GM21619 (cell line): ENCODE results near the gene CFAP157.

Source experiments
- ATAC-seq: cut with Tn5 transposase; IDR thresholded peaks from one replicate; pipeline ENCODE4 v1.9.1; 2021; ENCODE audit not compliant: unreplicated experiment

The CFAP157 gene

DNA sequence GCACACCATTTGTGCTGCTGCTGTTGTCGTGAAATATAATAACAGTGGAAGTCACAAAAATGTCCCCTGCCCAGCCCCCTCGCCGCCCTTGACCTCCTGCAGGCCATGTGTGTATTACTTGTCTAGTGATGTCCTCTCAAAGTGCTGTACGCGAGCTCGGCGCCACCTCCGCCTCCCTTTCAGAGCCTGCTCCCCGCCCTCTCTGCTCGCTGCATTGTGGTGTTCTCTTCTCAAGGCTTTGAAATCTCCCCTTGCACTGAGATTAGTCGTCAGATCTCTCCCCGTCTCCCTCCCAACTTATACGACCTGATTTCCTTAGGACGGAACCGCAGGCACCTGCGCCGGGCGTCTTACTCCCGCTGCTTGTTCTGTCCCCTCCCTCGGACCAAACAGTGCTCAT, 14.7 kb upstream of the CFAP157 start:
- no peak for ATAC-seq

DNA sequence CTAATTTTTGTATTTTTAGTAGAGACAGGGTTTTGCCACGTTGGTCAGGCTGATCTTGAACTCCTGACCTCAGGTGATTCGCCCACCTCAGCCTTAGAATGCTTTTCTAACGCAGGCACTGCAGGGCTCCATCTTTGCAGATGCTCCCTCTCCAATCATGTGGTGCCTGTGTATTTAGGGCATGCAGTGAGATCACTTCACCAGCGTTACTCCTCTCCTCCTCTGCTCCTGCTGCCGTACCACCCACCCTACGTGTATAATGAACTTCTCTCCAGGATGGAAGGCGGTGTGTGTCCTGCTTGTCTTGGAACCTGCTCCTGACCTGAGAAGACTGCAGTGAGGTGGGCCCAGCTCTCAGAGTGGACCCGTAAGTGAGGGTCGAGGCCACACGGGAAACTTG, 13.6 kb upstream of the CFAP157 start:
- ATAC-seq = no peak

DNA sequence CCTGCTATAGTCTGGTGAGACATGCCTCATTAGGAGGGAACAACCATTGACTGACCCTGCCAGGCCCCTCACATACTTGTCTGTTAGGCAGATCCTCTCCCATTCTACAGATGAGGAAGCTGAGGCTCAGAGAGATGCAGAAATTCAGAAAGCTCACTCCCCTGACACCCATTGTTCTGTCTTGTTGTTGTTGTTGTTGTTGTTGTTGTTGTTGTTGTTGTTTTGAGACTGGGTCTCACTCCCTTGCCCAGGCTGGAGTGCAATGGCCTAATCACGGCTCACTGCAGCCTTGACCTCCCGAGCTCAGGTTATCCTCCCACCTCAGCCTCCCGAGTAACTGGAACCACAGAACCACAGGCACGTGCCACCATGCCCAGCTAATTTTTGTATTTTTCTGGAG, 13.1 kb upstream of the CFAP157 start:
- no peak for ATAC-seq

DNA sequence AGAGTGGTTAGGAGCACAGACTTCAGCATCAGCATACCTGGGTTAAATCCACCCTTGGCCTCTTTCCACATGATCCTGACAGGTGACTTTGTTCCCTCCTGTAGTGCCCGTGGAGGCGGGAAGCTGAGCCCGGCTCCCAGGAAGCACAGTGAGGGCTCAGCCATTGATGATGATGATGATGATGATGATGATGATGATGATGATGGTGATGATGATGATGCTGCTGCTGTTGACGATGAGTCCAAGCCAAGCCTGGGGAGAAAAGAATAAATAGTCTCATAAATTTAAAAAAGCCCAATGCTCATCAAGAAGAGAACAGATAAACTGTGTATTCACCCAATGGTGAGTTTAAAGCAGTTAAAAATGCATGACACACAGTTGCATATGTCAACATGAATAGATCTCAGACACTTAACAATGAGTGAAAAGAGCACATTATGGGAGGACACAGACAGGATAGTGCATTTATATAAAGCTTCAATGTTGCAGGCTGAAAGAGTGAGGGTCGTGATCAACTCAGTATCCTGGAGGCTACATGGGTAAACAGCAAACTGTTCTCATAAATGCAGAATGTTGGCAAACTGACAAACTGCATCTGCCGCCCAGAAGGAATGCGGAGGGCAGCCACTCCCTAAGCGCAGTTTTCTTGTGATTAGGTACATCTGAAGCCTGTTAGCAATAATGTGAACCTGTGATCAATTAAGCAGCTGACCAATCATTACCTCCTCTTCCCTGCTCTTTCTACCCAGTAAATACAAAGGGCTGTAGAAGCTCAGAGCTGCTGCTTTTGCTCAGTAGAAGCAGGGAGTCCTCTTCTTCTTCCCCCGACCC, 11.7 kb upstream of the CFAP157 start:
- ATAC-seq = no peak

DNA sequence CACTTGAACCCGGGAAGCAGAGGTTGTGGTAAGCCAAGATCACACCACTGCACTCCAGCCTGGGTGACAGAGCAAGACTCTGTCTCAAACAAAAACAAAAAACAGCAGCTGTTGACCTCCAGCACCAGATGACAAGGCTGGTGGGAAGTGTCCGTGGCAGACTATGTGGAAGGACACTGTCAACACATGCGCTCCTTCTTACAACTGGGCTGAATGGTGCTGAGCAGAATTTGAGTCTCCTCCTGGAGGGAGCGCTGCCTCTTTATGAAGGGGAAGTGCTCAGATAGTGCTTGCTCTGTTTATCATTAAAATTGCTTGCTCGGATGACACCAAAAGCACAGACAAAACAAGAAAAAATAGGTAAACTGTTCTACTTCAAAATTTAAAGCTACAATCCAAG, 9.2 kb upstream of the CFAP157 start:
- no peak for ATAC-seq

DNA sequence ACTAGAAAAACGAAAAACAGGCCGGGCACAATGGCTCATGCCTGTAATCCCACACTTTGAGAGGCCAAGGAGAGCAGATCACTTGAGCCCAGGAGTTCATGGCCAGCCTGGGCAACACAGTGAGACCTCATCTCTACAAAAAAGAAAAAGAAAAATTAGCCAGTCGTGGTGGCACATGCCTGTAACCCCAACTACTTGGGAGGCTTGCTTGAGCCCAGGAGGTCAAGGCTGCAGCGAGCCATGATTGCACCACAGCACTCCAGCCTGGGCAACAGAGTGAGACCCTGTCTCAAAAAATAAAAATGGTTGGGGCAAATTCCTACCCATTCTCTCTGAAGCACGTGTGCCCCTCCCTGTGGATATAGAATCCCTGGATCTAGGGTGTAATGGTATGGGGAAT, 8.4 kb upstream of the CFAP157 start:
- no peak for ATAC-seq

DNA sequence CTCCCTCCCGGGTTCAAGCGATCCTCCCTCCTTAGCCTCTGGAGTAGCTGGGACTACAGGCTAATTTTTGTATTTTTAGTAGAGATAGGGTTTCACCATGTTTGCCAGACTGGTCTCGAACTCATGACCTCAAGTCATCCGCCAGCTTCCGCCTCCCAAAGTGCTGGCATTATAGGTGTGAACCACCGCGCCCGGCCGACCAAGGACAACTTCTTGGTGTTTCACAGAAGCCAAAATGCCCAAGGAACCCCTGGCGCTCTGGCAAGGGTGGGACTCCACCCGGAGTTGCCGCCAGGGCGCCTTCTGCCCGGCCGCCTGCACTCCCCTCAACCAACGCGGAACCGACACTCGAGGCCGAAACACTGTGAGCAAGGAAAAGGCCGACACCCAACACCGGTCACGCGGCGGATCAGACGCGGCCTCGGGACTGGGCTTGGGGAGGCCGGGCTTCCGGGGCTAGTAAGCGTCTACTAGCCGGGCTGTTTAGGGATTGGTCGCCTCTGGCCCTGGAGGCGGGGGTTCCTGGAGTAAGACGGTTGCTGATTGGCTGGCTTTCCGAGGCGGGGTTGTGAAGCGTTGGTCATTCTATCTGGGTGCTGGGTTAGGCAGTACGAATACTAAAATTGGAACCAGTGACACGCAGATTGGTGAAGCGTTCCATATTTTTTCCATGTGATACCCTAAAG, 7.7 kb upstream of the CFAP157 start:
- ATAC-seq = peak; percentile 91

DNA sequence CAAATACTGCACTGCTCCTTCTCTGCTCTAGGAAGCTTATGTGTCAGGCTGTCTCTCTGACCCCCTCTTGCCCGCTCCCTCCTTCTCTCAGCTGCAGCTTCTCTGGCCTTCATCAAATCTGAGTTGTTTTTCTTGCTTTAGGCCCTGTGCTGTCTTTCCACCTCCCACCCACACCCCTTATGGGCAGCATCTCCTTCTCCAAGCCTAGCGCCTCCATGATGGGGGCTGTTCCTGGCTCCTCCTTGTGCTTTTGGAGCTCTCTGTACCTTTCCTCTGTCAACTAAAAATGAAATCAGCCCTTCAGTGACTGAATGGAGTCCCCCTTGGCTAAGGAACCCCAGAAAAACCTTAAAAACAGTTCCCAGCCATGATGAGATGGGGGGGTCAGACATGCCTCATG, 6.6 kb upstream of the CFAP157 start:
- ATAC-seq = no peak

DNA sequence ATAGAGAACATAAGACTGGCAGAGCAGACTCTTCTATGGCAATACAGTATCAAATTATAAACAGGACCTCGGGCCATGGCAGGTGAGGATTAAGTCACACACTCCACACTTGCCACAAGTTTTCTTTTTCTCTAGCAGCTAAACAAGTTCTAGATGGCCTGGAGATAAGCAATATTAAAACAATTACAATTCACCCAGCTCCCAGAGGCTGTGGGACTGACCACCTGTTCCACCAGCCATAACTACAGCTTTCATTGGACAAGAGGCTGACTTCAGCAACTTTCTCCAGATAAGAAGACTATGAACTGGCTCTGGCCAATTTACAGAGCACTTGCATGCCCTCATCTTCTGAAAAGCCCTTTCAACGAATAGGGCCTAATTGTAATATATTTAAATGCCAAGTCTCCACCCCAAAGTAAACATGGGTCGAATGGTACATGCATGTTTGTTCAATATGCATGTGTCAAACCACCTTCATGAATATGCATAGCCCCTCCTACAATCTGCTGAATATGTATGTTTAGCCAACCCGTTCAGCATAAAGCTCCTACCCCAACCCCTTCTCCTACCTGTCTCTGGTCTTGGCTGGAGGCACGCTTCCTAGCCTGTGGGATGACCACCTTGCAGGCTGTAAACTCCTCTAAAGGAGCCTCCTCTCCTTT, 6.1 kb upstream of the CFAP157 start:
- no peak for ATAC-seq

DNA sequence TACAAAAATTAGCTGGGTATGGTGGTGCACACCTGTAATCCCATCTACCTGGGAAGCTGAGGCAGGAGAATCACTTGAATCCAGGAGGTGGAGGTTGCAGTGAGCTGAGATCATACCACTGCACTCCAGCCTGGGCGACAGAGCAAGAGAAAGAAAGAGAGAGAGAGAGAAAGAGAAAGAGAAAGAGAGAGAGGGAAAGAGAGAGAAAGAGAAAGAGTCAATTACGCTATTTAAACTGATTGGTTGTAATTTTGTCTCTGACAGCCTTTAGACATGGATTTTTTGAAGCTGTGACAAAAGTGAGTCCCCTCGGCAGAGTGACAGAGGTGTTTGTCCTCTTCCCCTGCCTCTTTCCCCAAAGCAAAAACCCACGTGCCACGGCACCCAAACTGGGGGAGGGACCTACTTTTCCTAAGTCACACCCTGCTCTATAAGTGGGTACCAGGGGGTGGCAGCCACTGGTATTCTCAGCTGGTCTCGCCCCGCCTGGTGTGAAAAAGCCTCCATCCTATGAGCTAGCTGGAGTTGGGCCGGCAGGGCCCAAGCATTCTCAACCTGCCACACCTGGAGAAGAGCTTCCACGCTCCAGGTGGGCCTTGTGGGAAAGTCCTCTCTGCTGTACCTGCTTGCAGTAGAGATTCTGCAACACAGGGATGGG, 3.4 kb upstream of the CFAP157 start:
- no peak for ATAC-seq

DNA sequence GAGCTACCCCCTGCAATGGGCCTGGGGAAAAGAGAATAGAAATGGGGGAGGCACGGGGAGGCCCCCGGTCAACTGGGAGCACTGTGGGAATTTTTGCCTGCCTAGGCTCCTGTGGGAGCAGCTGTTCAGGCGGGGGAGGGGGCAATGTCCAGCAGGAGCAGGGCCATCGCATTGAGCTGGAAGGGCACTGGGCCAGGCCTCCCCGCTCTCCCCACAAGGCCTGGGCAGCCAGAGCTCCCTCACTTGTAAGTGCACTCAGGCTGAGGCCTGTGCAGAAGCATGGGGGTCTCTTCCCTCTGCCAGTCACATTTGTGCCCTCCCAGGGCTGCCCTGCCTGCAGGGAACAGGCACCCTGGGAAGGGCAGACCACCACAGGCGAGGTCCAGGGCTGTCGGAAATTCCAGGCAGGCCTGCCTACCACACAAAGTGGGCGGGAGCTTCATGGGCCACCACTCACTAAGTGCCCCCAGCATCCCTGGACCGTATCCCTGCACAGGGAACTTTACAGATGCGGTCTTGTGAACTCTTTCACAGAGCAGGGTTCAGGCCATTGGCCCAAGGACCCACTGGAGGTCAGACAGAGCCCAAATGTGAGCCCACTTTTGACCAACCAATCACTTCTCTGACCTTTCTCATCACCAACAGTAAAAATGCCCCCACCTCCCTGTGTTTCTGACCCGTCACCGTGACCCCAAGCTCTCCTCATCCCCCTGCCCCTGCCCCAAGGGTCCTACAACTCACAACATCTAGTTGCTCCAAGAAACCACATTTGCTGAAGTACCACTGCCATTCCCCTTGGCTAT, 1.0 kb upstream of the CFAP157 start:
- no peak for ATAC-seq

DNA sequence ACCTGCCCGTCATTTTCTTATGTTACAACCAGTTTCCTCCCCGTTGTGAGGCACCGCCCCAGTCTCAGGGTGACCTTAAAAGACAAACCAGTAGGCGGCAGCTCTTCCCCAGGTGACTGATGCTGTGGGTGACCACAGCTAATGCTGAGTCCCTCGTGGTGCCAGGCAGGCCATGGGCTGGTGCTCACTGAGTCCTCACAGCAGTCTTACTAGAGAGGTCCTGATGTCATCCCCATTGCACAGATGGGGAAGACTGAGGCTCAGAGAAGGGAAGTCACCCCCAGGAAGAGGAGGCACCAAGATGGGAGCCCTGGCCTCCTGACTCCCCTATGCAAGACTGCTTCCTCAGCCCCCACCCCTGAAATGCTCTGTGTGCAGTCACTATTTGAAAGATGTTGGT, 978 bp downstream of the CFAP157 start:
- no peak for ATAC-seq

DNA sequence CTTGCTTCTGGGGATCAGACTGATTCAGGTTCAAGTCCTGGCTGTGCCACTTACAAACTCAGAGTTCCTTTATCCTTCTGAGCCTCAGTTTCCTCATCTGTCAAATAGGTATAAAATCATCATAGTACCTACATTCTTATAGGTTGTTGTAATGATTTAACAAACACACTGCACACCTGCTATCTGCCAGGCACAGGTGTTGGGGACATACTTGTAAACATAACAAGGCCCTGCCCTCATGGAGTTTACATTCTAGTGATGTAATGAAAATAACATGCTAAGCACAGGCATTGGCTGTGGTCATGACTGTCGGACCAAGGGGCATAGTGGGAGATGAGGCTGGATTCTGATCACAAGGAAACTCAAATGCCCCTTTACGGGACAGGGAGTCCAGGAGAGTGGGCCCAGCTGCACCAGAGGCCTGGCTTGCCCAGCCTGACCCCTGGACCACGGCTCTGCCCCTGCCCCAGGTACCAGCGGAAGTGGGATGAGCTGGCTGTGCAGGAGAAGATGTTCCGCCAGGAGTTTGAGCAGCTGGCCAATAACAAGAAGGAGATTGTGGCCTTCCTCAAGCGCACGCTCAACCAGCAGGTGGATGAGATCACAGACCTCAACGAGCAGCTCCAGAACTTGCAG, 2.3 kb downstream of the CFAP157 start:
- no peak for ATAC-seq

DNA sequence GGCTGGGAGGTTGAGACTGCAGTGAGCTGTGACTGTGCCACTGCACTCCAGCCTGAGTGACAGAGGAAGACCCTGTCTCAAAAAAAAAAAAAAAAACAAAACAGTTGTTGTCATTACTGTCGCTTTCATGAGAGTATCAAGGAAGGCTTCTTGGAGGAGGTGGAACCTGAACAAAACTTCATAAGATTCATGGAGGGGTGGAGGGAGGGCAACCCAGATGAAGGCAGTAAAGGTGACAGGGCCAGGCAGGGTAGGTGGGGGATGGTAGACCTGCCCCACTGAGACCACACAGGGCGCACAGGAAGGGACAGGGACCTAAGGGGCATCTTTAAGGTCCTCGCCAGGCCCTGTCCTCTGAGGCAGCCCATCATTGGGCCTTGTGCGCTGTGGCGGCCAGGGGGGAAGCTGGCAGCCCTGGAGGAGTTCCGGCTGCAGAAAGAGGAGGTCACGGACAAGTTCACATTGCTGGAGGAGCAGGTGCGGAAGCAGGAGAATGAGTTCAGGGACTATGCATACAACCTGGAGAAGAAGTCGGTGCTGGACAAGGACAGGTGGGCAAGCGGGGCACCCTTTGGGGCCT, 3.5 kb downstream of the CFAP157 start:
- ATAC-seq = no peak

DNA sequence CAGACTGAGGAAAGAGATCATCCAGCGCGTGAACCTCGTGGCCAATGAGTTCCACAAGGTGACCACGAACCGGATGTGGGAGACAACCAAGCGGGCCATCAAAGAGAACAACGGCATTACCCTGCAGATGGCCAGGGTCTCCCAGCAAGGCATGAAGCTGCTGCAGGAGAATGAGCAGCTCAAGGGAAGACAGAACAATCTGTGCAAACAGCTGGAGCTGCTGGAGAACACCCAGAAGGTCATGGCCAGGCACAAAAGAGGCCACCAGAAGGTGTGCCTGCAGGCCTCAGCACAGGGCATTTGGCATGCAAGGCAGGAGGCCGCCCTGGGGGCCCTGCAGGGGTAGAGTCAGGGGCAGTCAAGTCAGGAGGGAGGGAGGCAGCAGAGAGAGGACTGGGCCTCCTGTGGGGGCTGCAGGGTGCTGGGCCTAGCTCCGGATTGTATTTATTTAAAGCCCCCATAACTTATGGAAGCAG, 4.5 kb downstream of the CFAP157 start:
- ATAC-seq = no peak

DNA sequence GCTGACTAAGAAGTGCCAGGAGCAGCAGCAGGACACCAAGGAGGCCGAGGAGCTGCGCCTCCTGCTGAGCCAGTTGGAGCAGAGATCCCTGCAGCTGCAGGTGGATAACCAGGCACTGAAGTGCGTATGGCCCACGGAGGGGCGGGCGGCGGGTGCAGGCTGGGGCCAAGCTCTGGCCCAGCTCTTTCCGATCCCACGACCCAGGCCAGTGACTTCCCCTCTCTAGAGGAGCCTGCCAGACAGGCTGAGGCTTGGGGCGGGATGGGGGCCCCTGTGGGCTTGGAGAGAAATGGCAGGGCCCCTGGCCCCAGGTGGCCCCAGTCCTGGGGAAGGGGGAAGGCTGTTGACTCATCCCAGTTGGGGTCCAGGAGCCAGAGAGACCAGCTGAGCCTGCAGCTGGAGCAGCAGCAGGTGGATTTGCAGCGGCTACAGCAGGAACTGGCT, 5.1 kb downstream of the CFAP157 start:
- ATAC-seq = no peak

DNA sequence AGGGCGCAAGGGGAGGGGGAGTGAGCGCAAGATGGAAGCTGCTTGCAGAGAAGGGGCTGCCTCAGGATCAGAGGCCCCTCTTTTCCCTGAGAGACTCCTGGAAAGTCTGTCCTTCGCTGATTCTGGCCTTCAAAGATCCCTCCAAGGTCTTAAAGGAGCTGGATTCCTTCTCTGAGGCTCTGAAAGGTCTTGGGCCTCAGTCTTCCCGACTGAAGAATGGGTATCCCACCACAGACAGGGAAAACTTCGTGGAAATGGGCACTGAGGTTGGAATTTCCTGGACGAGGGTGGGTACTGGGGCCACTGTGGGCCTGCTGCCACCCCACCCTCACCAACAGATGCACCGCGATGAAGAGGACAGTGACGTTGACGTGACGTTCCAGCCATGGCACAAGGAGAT, 5.6 kb downstream of the CFAP157 start:
- ATAC-seq = no peak

DNA sequence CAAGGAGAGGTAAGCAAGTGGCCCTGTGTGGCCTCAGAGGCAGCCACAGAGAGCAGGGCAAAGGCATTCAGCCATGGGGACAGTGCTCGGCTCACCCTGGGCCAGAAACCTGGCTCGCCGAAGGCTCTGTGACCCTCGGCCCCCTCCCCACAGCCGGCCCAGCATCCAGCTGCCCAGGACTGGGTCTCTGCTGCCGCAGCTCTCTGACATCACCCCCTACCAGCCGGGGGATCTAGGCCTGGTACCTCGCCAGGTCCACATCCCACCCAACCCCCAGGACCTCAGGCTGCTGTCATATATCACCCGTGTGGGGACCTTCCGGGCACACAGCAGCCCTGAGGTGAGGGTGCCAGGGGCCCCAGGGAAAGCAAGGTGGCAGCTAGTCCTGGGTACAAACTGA, 6.1 kb downstream of the CFAP157 start:
- no peak for ATAC-seq

DNA sequence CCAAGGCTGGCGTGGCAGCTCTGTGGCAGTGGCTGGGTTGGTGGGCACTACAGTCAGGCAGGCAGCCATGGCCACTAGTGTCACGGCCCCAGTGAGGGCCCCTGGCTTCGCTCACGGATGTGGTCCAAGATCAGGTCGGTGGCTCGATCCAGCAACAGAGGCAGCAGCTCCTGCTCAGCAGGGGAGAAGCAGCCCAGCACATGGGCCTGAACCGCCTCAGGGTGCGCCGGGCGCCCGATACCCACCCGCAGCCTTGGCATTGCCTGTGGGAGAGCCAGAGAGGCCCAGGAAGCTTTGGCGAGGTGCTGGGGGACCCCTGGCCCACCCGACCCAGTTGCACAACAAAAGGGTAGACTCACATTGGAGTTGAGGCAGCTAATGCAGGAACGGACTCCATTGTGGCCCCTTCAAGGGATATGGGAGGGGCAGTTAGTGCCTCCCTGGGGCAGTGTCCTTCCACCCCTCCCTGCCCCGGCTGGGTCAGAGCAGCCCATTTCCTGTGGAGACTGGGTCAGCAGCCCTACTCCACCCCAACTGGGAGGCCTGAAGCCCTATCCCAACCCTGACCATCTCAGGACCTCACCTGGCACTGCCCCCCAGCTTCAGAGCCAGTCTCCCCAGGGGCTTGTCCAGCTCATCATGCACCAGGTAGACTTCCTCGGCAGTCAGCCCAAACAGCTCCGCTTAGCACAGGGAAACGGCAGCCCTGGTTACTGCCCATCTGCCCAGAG, 7.4 kb downstream of the CFAP157 start:
- ATAC-seq = no peak
